Measurements from ENCODE around the gene CCNK.

GRCh38 chr14:99484106-99484505, 2.9 kb downstream of the CCNK start:
- TF ChIP-seq CTCF (IDR thresholded peaks at IDR 0.05), result no peak
- no peak for TF ChIP-seq POLR2A (IDR thresholded peaks at IDR 0.05)

Data from uterus (tissue), 2 donors.